ENCODE measurements around the gene STAG1. TPM values are rescaled to one million over a fixed set of nuclear protein-coding genes. Genes with fewer than 3 reads are reported as not detected.
"Not testable (repeated sequence)": the region's sequence is repeated elsewhere in the genome, so short reads cannot be mapped to it uniquely, and the experiment has no call there.

The STAG1 gene
- total RNA-seq, 1 donor, result 58.6 TPM

- Histone ChIP-seq H3K4me2 (ENCODE audit: insufficient read depth, low read length) (no peak overlapping the region), H2AFZ (ENCODE audit: low read length) (no peak overlapping the region), H3K27ac (ENCODE audit: low read depth, low read length) (no peak overlapping the region), H3K4me3 (ENCODE audit: insufficient read depth, low read length) (no peak overlapping the region), H3K27me3 (ENCODE audit: insufficient read depth, low read length) (no peaks in the 10 kb centered on the region), H3K4me1 (ENCODE audit: insufficient read depth, low read length) (no peaks in the 10 kb centered on the region), H4K20me1 (ENCODE audit: insufficient read depth, low read length) (no peaks in the 10 kb centered on the region), H3K9me3 (ENCODE audit: low read depth, low read length) (no peaks in the 10 kb centered on the region), H3K36me3 (ENCODE audit: insufficient read depth, low read length) (no peaks in the 10 kb centered on the region), H3K79me2 (ENCODE audit: insufficient read depth, low read length) (peaks cover 3% of the 10 kb centered on the region)
- DNase-seq (ENCODE audit: insufficient read length, low spot score, missing footprints), result no peak
- TF ChIP-seq, protein P1, sequence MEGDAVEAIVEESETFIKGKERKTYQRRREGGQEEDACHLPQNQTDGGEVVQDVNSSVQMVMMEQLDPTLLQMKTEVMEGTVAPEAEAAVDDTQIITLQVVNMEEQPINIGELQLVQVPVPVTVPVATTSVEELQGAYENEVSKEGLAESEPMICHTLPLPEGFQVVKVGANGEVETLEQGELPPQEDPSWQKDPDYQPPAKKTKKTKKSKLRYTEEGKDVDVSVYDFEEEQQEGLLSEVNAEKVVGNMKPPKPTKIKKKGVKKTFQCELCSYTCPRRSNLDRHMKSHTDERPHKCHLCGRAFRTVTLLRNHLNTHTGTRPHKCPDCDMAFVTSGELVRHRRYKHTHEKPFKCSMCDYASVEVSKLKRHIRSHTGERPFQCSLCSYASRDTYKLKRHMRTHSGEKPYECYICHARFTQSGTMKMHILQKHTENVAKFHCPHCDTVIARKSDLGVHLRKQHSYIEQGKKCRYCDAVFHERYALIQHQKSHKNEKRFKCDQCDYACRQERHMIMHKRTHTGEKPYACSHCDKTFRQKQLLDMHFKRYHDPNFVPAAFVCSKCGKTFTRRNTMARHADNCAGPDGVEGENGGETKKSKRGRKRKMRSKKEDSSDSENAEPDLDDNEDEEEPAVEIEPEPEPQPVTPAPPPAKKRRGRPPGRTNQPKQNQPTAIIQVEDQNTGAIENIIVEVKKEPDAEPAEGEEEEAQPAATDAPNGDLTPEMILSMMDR (IDR thresholded peaks at IDR 0.05; ENCODE audit: extremely low read depth, low read depth, low read length), result no peak
Measured at GRCh38 chr3:136567599-136568188, 184.5 kb downstream of the STAG1 start.

DNA sequence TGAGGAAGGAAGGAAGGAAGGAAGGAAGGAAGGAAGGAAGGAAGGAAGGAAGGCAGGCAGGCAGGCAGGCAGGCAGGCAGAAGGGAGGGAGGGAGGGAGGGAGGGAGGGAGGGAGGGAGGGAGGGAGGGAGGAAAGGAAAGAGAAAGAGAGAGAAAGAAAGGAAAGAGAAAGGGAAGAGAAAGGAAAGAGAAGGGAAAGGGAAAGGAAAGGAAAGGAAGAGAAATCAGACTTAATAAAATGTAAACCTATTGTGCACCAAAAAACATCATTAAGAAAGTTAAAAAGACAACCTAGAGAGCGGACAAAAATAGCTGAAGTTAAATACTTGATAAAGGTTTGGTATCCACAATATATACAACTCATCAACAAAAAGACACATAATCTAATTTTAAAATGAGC, 187.2 kb downstream of the STAG1 start:
- not testable (repeated sequence) for H3K27me3 ChIP-seq (ENCODE audit: insufficient read depth, low read length); H3K36me3 ChIP-seq (ENCODE audit: insufficient read depth, low read length); DNase-seq (ENCODE audit: insufficient read length, low spot score, missing footprints); H3K27ac ChIP-seq (ENCODE audit: low read depth, low read length); H2AFZ ChIP-seq (ENCODE audit: low read length); H3K4me1 ChIP-seq (ENCODE audit: insufficient read depth, low read length); H3K79me2 ChIP-seq (ENCODE audit: insufficient read depth, low read length); H4K20me1 ChIP-seq (ENCODE audit: insufficient read depth, low read length); H3K9me3 ChIP-seq (ENCODE audit: low read depth, low read length); H3K4me2 ChIP-seq (ENCODE audit: insufficient read depth, low read length); H3K4me3 ChIP-seq (ENCODE audit: insufficient read depth, low read length)

DNA sequence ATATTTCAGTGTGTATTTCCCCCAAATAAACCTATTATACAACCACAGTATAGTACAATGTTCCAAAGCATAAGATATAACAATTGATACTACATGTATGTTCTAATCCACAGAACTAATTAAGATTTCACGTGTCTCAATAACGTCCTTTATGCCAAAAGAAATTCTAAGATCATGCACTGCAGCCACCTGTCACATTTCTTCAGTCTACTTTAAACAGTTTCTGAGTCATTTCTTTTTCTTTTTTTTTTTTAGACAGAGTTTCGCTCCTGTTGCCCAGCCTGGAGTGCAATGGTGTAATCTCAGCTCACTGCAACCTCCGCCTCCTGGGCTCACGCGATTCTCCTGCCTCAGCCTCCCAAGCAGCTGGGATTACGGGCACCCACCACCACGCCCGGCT, 190.2 kb downstream of the STAG1 start:
- DNase-seq (ENCODE audit: insufficient read length, low spot score, missing footprints), result no peak
- Histone ChIP-seq H3K4me1 (ENCODE audit: insufficient read depth, low read length) (no peaks in the 10 kb centered on the region), H3K9me3 (ENCODE audit: low read depth, low read length) (no peaks in the 10 kb centered on the region), H4K20me1 (ENCODE audit: insufficient read depth, low read length) (no peaks in the 10 kb centered on the region), H3K27me3 (ENCODE audit: insufficient read depth, low read length) (no peaks in the 10 kb centered on the region), H3K36me3 (ENCODE audit: insufficient read depth, low read length) (no peaks in the 10 kb centered on the region), H3K4me2 (ENCODE audit: insufficient read depth, low read length) (no peak overlapping the region), H3K27ac (ENCODE audit: low read depth, low read length) (no peak overlapping the region), H2AFZ (ENCODE audit: low read length) (no peak overlapping the region), H3K79me2 (ENCODE audit: insufficient read depth, low read length) (peaks cover 2% of the 10 kb centered on the region), H3K4me3 (ENCODE audit: insufficient read depth, low read length) (no peak overlapping the region)
- TF ChIP-seq, protein P1 (IDR thresholded peaks at IDR 0.05; ENCODE audit: extremely low read depth, low read depth, low read length), result no peak

GRCh38 chr3:136559896-136560295, 192.3 kb downstream of the STAG1 start:
- no peak overlapping the region for H3K4me2 ChIP-seq (ENCODE audit: insufficient read depth, low read length)
- no peak overlapping the region for H3K4me3 ChIP-seq (ENCODE audit: insufficient read depth, low read length)
- no peak overlapping the region for H2AFZ ChIP-seq (ENCODE audit: low read length)
- no peaks in the 10 kb centered on the region for H4K20me1 ChIP-seq (ENCODE audit: insufficient read depth, low read length)
- TF ChIP-seq, protein P1 (IDR thresholded peaks at IDR 0.05; ENCODE audit: extremely low read depth, low read depth, low read length), result no peak
- no peak overlapping the region for H3K27ac ChIP-seq (ENCODE audit: low read depth, low read length)
- DNase-seq (ENCODE audit: insufficient read length, low spot score, missing footprints), result no peak
- H3K9me3 ChIP-seq (ENCODE audit: low read depth, low read length), result no peaks in the 10 kb centered on the region
- no peaks in the 10 kb centered on the region for H3K27me3 ChIP-seq (ENCODE audit: insufficient read depth, low read length)
- no peaks in the 10 kb centered on the region for H3K4me1 ChIP-seq (ENCODE audit: insufficient read depth, low read length)
- H3K36me3 ChIP-seq (ENCODE audit: insufficient read depth, low read length), result no peaks in the 10 kb centered on the region
- peaks cover 2% of the 10 kb centered on the region for H3K79me2 ChIP-seq (ENCODE audit: insufficient read depth, low read length)

- not testable (repeated sequence) for DNase-seq (ENCODE audit: insufficient read length, low spot score, missing footprints); H2AFZ ChIP-seq (ENCODE audit: low read length); H3K4me3 ChIP-seq (ENCODE audit: insufficient read depth, low read length); H3K9me3 ChIP-seq (ENCODE audit: low read depth, low read length); H3K36me3 ChIP-seq (ENCODE audit: insufficient read depth, low read length); H3K27me3 ChIP-seq (ENCODE audit: insufficient read depth, low read length); H3K27ac ChIP-seq (ENCODE audit: low read depth, low read length); H3K4me2 ChIP-seq (ENCODE audit: insufficient read depth, low read length); H3K79me2 ChIP-seq (ENCODE audit: insufficient read depth, low read length); H4K20me1 ChIP-seq (ENCODE audit: insufficient read depth, low read length)
- H3K4me1 ChIP-seq (ENCODE audit: insufficient read depth, low read length), result peaks cover 17% of the 10 kb centered on the region
Measured at GRCh38 chr3:136549461-136549860, 202.7 kb downstream of the STAG1 start.
